ENCODE data around the gene MED13. TPM values are rescaled to one million over a fixed set of nuclear protein-coding genes. Genes with fewer than 3 reads are reported as not detected.

The MED13 gene
- total RNA-seq, 1 experiment from 2014 or later: 96.0 TPM

DNA sequence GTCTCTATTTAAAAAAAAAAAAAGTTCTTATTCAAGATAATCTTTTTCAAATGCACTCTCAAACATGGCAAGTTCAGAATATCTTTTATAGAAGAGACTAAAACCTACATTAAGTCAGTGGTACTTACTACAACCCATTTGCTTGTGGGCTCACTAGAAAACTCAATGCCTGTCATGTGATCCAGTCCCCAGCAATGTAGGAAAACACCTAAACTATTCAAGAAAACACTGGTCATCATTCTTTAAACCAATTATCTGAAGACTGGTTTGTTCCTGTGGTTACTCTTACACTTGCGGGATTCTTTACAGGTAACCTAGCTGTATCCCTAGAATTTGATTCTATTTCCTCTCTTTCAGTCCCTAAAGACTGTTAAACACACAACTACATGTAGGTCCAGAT, 19.6 kb downstream of the MED13 start:
- no peak overlapping the region for H2AFZ ChIP-seq (ENCODE audit: low read depth, low read length, poor library complexity, severe bottlenecking)
- no TSS peak for BruUV-seq (replicated peaks)
- H3K4me1 ChIP-seq (ENCODE audit: control insufficient read depth in 1 of 2, insufficient read depth in 2 of 2, low read length in 2 of 2): no peaks in the 10 kb centered on the region
- RAD21 ChIA-PET (ENCODE audit: low non-redundant PET in 1 of 2, low total read pairs in 2 of 2, uncharacterized antibody in 2 of 2, unreplicated experiment in 2 of 2): no interaction called here
- intact Hi-C loops (cut with micrococcal nuclease): no loop called here
- H3K9me2 ChIP-seq (ENCODE audit: insufficient read depth): no peaks in the 10 kb centered on the region
- peaks cover 18 to 38% of the 10 kb centered on the region in 2 experiments; a peak in 3 of 4 replicates for H3K36me3 ChIP-seq (ENCODE audit: control insufficient read depth in 1 of 2, insufficient read depth in 2 of 2, low read length in 2 of 2)
- no peak overlapping the region for H3K9ac ChIP-seq (ENCODE audit: low read length)
- ATAC-seq (no peak), DNase-seq (ENCODE audit: low read depth, low spot score) (no peak)
- CTCF ChIA-PET: interaction anchor here (1.0 kb wide), 1 partner anchor 20 kb away, joined by 3 read pairs; no protein-coding TSS in a partner anchor
- H3K4me2 ChIP-seq (ENCODE audit: low read length): no peak overlapping the region
- no peaks in the 10 kb centered on the region for H3K27me3 ChIP-seq (ENCODE audit: insufficient read depth, low read length)
- H3K9me3 ChIP-seq (ENCODE audit: control insufficient read depth in 1 of 2, insufficient read depth in 1 of 2, low read depth in 1 of 2, low read length in 2 of 2): no peaks in the 10 kb centered on the region
- H4K20me1 ChIP-seq (ENCODE audit: insufficient read depth): peaks cover 14% of the 10 kb centered on the region; the same call in 1 of the 2 replicates
- TF ChIP-seq EZH2 (IDR thresholded peaks at IDR 0.05) (no peak), RAD21 (IDR thresholded peaks at IDR 0.05; ENCODE audit: low read depth) (no peak), EZH2phosphoT487 (IDR thresholded peaks at IDR 0.05; ENCODE audit: borderline replicate concordance) (no peak), ZNF274 (IDR thresholded peaks at IDR 0.05; ENCODE audit: low read depth, low read length) (no peak), SIN3A (IDR thresholded peaks at IDR 0.05; ENCODE audit: low read depth) (no peak), YY1 (IDR thresholded peaks at IDR 0.05; ENCODE audit: extremely low read depth, insufficient replicate concordance, low read depth, low read length) (no peak), SP1 (IDR thresholded peaks at IDR 0.05; ENCODE audit: low read depth) (no peak), POLR2A (IDR thresholded peaks at IDR 0.05; ENCODE audit: borderline replicate concordance, extremely low read depth, insufficient read depth, insufficient read length) (no peak), FOSL1 (IDR thresholded peaks at IDR 0.05; ENCODE audit: low read depth) (no peak), CEBPB (IDR thresholded peaks at IDR 0.05; ENCODE audit: low read depth) (no peak), JUND (IDR thresholded peaks at IDR 0.05) (no peak), EGR1 (IDR thresholded peaks at IDR 0.05; ENCODE audit: low read depth) (no peak)
- TF ChIP-seq, protein P1, sequence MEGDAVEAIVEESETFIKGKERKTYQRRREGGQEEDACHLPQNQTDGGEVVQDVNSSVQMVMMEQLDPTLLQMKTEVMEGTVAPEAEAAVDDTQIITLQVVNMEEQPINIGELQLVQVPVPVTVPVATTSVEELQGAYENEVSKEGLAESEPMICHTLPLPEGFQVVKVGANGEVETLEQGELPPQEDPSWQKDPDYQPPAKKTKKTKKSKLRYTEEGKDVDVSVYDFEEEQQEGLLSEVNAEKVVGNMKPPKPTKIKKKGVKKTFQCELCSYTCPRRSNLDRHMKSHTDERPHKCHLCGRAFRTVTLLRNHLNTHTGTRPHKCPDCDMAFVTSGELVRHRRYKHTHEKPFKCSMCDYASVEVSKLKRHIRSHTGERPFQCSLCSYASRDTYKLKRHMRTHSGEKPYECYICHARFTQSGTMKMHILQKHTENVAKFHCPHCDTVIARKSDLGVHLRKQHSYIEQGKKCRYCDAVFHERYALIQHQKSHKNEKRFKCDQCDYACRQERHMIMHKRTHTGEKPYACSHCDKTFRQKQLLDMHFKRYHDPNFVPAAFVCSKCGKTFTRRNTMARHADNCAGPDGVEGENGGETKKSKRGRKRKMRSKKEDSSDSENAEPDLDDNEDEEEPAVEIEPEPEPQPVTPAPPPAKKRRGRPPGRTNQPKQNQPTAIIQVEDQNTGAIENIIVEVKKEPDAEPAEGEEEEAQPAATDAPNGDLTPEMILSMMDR (IDR thresholded peaks at IDR 0.05 in 2 of 3, conservative IDR thresholded peaks at IDR 0.05 in 1 of 3; ENCODE audit: borderline replicate concordance in 1 of 3, insufficient read depth in 1 of 3, low read depth in 2 of 3, low read length in 2 of 3): no peak
- TF ChIP-seq, protein P2, sequence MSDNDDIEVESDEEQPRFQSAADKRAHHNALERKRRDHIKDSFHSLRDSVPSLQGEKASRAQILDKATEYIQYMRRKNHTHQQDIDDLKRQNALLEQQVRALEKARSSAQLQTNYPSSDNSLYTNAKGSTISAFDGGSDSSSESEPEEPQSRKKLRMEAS (IDR thresholded peaks at IDR 0.05): no peak
- TF ChIP-seq, protein P3, sequence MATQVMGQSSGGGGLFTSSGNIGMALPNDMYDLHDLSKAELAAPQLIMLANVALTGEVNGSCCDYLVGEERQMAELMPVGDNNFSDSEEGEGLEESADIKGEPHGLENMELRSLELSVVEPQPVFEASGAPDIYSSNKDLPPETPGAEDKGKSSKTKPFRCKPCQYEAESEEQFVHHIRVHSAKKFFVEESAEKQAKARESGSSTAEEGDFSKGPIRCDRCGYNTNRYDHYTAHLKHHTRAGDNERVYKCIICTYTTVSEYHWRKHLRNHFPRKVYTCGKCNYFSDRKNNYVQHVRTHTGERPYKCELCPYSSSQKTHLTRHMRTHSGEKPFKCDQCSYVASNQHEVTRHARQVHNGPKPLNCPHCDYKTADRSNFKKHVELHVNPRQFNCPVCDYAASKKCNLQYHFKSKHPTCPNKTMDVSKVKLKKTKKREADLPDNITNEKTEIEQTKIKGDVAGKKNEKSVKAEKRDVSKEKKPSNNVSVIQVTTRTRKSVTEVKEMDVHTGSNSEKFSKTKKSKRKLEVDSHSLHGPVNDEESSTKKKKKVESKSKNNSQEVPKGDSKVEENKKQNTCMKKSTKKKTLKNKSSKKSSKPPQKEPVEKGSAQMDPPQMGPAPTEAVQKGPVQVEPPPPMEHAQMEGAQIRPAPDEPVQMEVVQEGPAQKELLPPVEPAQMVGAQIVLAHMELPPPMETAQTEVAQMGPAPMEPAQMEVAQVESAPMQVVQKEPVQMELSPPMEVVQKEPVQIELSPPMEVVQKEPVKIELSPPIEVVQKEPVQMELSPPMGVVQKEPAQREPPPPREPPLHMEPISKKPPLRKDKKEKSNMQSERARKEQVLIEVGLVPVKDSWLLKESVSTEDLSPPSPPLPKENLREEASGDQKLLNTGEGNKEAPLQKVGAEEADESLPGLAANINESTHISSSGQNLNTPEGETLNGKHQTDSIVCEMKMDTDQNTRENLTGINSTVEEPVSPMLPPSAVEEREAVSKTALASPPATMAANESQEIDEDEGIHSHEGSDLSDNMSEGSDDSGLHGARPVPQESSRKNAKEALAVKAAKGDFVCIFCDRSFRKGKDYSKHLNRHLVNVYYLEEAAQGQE (IDR thresholded peaks at IDR 0.05; ENCODE audit: low read depth): no peak
- peaks cover 95% of the 10 kb centered on the region for H3K79me2 ChIP-seq (ENCODE audit: insufficient read depth, low read length)
- H3K27ac ChIP-seq (ENCODE audit: low read depth, low read length): no peak overlapping the region
- POLR2A ChIA-PET: no interaction called here
- H3K4me3 ChIP-seq (replicated peaks in 1 of 2; ENCODE audit: low read depth in 1 of 2, low read length in 2 of 2): no peak overlapping the region

Data from HCT116 (cell line).